Naive thymus-derived CD4-positive, alpha-beta T cell (primary cell): Measurements from ENCODE around the gene ABI3BP. TPM values are rescaled to one million over a fixed set of nuclear protein-coding genes. Genes with fewer than 3 reads are reported as not detected.
"Not testable (repeated sequence)": the region's sequence is repeated elsewhere in the genome, so short reads cannot be mapped to it uniquely, and the experiment has no call there.

ENCODE experiments used
- ATAC-seq: fragments of 150-1000 bp; cut with Tn5 transposase; 2 replicates; pipeline ENCODE4 v1.10.0; 2021; ENCODE audit warnings: mild to moderate bottlenecking, moderate library complexity
- CTCF ChIA-PET: fragments of 350-600 bp; sonication (Branson Sonifier 250); formaldehyde crosslinking; loops from one replicate; lab custom pipeline; 2021; ENCODE audit warnings: antibody characterized with exemption; lab: Charles Lee
- POLR2A ChIA-PET: fragments of 350-600 bp; sonication (Branson Sonifier 250); formaldehyde crosslinking; loops from one replicate; lab custom pipeline; 2021; ENCODE audit warnings: antibody characterized with exemption, inconsistent platforms; lab: Charles Lee
- DNase-seq, 9 donors: peaks; one replicate each; pipeline versions ENCODE4 v3.0.0 to v3.0.0-alpha.2; 2020 to 2022; ENCODE audit warnings: mixed read lengths in 1 of 9
- H3K27ac ChIP-seq: one replicate; pipeline ENCODE4 v1.7.0; 2013; ENCODE audit warnings: mild to moderate bottlenecking, low read depth, low read length, moderate library complexity
- H3K27me3 ChIP-seq, 2 donors: one replicate each; pipeline ENCODE4 v1.7.0; 2013; ENCODE audit warnings: low read length in 2 of 2, mild to moderate bottlenecking in 2 of 2, moderate library complexity in 2 of 2; ENCODE audit not compliant: control insufficient read depth in 2 of 2, insufficient read depth in 2 of 2
- H3K36me3 ChIP-seq, 3 experiments: 1 replicate in 2 of 3; 2 replicates in 1 of 3; pipeline ENCODE4 v1.7.0; 2013; ENCODE audit warnings: low read length in 3 of 3, mild to moderate bottlenecking in 3 of 3, moderate library complexity in 1 of 3; ENCODE audit not compliant: insufficient read depth in 3 of 3, control insufficient read depth in 2 of 3
- H3K4me1 ChIP-seq, 2 donors: one replicate each; pipeline ENCODE4 v1.7.0; 2013; ENCODE audit warnings: low read length in 2 of 2, mild to moderate bottlenecking in 2 of 2, moderate library complexity in 1 of 2; ENCODE audit not compliant: control insufficient read depth in 2 of 2, insufficient read depth in 2 of 2
- H3K4me3 ChIP-seq: 2 replicates; pipeline ENCODE4 v1.7.0; 2013; ENCODE audit warnings: mild to moderate bottlenecking, low read length
- H3K9me3 ChIP-seq, 3 experiments: 1 replicate in 2 of 3; 2 replicates in 1 of 3; pipeline ENCODE4 v1.7.0; 2013; ENCODE audit warnings: low read length in 3 of 3; ENCODE audit not compliant: control insufficient read depth in 2 of 3
- H3K27ac Mint-ChIP-seq, 9 donors: one replicate each; pipeline ENCODE4 v1.8.0; 2020 to 2022; ENCODE audit warnings: mixed read lengths in 9 of 9, mild to moderate bottlenecking in 8 of 9, moderate library complexity in 5 of 9, inconsistent platforms in 2 of 9
- H3K27me3 Mint-ChIP-seq, 5 donors: one replicate each; pipeline ENCODE4 v1.8.0; 2021 to 2022; ENCODE audit warnings: mixed read lengths in 5 of 5, mild to moderate bottlenecking in 1 of 5
- H3K36me3 Mint-ChIP-seq, 5 donors: one replicate each; pipeline ENCODE4 v1.8.0; 2020 to 2022; ENCODE audit warnings: mixed read lengths in 5 of 5, mild to moderate bottlenecking in 3 of 5, inconsistent platforms in 1 of 5
- H3K4me1 Mint-ChIP-seq, 7 donors: one replicate each; pipeline ENCODE4 v1.8.0; 2020 to 2022; ENCODE audit warnings: mixed read lengths in 7 of 7, mild to moderate bottlenecking in 3 of 7, inconsistent platforms in 1 of 7
- H3K4me3 Mint-ChIP-seq, 10 donors: one replicate each; pipeline ENCODE4 v1.8.0; 2020 to 2022; ENCODE audit warnings: mild to moderate bottlenecking in 10 of 10, mixed read lengths in 10 of 10, moderate library complexity in 6 of 10, inconsistent platforms in 2 of 10
- H3K9me3 Mint-ChIP-seq, 11 donors: one replicate each; pipeline ENCODE4 v1.8.0; 2020 to 2022; ENCODE audit warnings: mixed read lengths in 11 of 11, mild to moderate bottlenecking in 4 of 11, inconsistent platforms in 1 of 11, moderate library complexity in 1 of 11
- intact Hi-C, 2 donors: fragments of 100-400 bp; cut with micrococcal nuclease; formaldehyde crosslinking; loops; one replicate each; pipeline ENCODE4 v1.15.1; 2023
- polyA plus RNA-seq, 2 donors: library from polyadenylated mRNA; unstranded; fragments of 300-500 nt; fragmentation: Illumina TruSeq; gene quantifications; one replicate each; pipeline ENCODE4 v1.2.3, GENCODE V29; 2021
- total RNA-seq, 6 experiments: library from RNA in 5 of 6; stranded (reverse) in 5 of 6; gene quantifications; 1 replicate in 5 of 6; 2 replicates in 1 of 6; pipeline ENCODE4 v1.2.3 and lab custom pipeline; 2021 to 2026

Gene ABI3BP
- total and polyA plus RNA-seq, 7 experiments from 2014 or later = not detected

DNA sequence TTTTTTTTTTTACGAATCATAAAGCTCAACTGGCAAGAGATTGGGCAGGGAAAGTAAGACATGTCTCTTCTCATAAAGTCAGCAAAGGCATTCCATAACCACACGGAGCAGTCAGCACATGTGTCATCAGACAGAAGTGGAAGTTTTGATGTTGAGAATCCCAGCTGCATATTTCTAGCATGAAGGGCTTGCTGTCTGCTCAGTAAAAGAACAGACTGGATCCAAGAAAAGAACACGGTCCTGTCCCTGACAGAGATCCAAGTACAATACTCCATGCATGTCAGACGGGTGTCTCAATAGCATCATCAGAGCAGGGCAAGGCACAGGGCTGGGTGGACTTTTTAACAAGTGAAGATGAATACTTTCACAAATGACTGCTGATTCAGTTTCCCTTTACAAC, 38.2 kb downstream of the ABI3BP start:
- DNase-seq (no peak), ATAC-seq (no peak)
- Histone ChIP-seq H3K27me3 (no peaks in the 10 kb centered on the region), H3K9me3 (no peaks in the 10 kb centered on the region), H3K4me1 (no peaks in the 10 kb centered on the region), H3K36me3 (no peaks in the 10 kb centered on the region), H3K4me3 (no peak overlapping the region), H3K27ac (no peak overlapping the region)
- ChIA-PET CTCF (no interaction called here), POLR2A (no interaction called here)
- intact Hi-C loops = no loop called here
- Mint-ChIP-seq H3K9me3 (peaks cover 0 to 12% (median 3%) of the 10 kb centered on the region in 11 donors), H3K4me1 (no peaks in the 10 kb centered on the region), H3K36me3 (no peaks in the 10 kb centered on the region), H3K27me3 (peaks cover 0 to 22% (median 12%) of the 10 kb centered on the region in 5 donors), H3K4me3 (no peak overlapping the region), H3K27ac (no peak overlapping the region)

DNA sequence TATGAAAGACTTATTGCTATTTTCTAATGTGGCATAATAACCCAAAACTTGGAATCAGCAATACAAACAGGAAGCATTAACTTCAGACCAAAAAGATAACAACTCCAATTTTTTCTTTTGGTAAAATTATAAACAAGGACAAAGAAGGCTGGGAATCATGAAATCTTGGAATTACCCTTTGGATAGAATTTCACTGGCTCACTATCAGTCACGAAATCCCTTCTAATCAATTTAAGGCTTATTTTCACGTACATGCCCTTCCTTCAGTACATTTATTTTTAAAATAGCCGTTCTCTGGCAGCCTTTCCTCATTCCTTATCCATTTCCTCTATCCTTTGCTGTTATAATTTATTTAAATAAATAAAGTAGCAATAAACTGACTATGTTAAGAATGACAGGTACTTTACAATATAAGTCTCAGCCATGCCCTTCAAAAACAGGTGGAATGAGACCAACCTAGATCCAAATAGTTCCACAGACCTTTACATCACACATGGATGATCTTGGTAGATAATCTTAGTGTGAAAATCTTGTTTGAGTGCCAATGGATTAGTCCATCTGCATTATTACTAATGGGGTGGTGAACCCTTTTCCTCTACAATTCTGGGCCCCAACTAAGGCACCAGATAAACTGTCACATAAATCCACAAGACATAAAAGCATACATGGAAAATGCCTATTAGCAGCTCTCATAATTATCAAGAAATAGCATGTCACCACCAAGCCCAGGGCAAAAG, 38.9 kb downstream of the ABI3BP start:
- Mint-ChIP-seq H3K36me3 (no peaks in the 10 kb centered on the region), H3K27ac (no peak overlapping the region), H3K9me3 (peaks cover 0 to 6% (median 0%) of the 10 kb centered on the region in 11 donors), H3K4me3 (no peak overlapping the region), H3K27me3 (peaks cover 0 to 23% (median 12%) of the 10 kb centered on the region in 5 donors), H3K4me1 (no peaks in the 10 kb centered on the region)
- POLR2A ChIA-PET = no interaction called here
- Histone ChIP-seq H3K4me1 (no peaks in the 10 kb centered on the region), H3K27ac (no peak overlapping the region), H3K27me3 (no peaks in the 10 kb centered on the region), H3K36me3 (no peaks in the 10 kb centered on the region), H3K9me3 (no peaks in the 10 kb centered on the region), H3K4me3 (no peak overlapping the region)
- DNase-seq (no peak), ATAC-seq (no peak)
- CTCF ChIA-PET = no interaction called here
- intact Hi-C loops = no loop called here

DNA sequence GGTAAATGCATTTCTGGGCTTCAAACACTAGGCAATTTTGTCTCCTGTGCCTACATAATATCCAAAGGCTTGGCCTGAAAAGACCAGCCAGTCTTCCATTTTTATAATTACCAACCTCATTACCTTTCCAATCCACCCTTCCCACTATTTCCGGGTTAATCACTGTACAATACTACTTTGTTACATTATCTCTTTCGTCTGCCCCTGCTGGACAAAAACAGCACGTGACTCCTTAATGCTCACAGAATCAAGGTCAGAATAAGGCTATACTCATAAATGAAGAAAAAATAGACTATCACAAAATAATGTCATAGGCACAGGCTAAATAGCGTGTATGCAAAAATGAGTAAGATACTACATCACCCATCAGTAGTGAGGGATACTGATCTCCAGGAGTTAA, 40.1 kb downstream of the ABI3BP start:
- H3K4me1 Mint-ChIP-seq = no peaks in the 10 kb centered on the region
- Histone ChIP-seq H3K27me3 (no peaks in the 10 kb centered on the region), H3K27ac (no peak overlapping the region), H3K9me3 (no peaks in the 10 kb centered on the region), H3K36me3 (no peaks in the 10 kb centered on the region), H3K4me1 (no peaks in the 10 kb centered on the region), H3K4me3 (no peak overlapping the region)
- ATAC-seq = no peak
- intact Hi-C loops = no loop called here
- H3K4me3 Mint-ChIP-seq = no peak overlapping the region
- no peaks in the 10 kb centered on the region for H3K36me3 Mint-ChIP-seq
- H3K27ac Mint-ChIP-seq = no peak overlapping the region
- POLR2A ChIA-PET = no interaction called here
- peaks cover 0 to 23% (median 12%) of the 10 kb centered on the region in 5 donors for H3K27me3 Mint-ChIP-seq
- peaks cover 0 to 2% (median 0%) of the 10 kb centered on the region in 11 donors for H3K9me3 Mint-ChIP-seq
- CTCF ChIA-PET = no interaction called here
- no peak for DNase-seq

DNA sequence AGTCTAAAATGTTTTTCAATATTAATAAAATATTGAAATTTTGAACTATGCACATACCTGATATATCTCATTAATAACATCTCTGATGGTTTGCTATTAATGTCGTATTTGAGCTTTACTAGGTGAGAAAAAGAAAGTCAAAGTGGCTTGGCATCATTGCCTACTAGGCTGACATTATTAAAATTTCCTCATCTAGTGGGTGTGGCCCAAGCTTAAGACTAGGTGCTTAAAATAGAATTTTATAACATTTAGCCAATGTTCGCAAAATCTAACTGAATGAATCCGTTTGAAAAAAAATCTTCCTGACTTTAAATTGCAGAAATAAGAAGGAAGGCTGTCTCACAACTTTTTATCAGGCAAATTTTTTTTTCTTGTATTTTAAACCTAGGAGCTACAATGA, 46.1 kb downstream of the ABI3BP start:
- Histone ChIP-seq H3K4me1 (no peaks in the 10 kb centered on the region), H3K9me3 (no peaks in the 10 kb centered on the region), H3K27me3 (no peaks in the 10 kb centered on the region), H3K36me3 (no peaks in the 10 kb centered on the region), H3K4me3 (no peak overlapping the region), H3K27ac (no peak overlapping the region)
- Mint-ChIP-seq H3K4me3 (no peak overlapping the region), H3K36me3 (no peaks in the 10 kb centered on the region), H3K9me3 (no peaks in the 10 kb centered on the region), H3K27me3 (peaks cover 0 to 25% (median 12%) of the 10 kb centered on the region in 5 donors), H3K27ac (no peak overlapping the region), H3K4me1 (no peaks in the 10 kb centered on the region)
- intact Hi-C loops = no loop called here
- no peak for DNase-seq
- ATAC-seq = no peak
- CTCF ChIA-PET = no interaction called here
- POLR2A ChIA-PET = no interaction called here

DNA sequence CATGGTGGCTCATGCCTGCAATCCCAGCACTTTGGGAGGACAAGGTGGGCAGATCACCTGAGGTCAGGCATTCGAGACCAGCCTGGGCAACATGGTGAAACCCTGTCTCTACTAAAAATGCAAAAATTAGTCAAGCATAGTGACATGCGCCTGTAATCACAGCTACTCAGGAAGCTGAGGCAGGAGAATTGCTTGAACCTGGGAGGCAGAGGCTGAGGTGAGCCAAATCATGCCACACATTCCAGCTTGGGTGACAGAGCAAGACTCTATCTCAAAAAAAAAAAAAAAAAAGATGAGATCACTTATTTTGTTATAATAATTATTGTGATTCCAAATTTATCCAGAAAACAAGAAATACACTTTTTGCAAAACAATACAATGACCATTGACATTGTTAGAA, 47.1 kb downstream of the ABI3BP start:
- H3K4me1 Mint-ChIP-seq, H3K4me3 Mint-ChIP-seq, H3K27me3 ChIP-seq, ATAC-seq, POLR2A ChIA-PET, H3K4me3 ChIP-seq, H3K9me3 ChIP-seq, DNase-seq, H3K27ac Mint-ChIP-seq, H3K4me1 ChIP-seq, H3K36me3 ChIP-seq, intact Hi-C loops, H3K27ac ChIP-seq, H3K9me3 Mint-ChIP-seq, CTCF ChIA-PET, H3K36me3 Mint-ChIP-seq: not testable (repeated sequence)
- peaks cover 0 to 27% (median 12%) of the 10 kb centered on the region in 5 donors for H3K27me3 Mint-ChIP-seq

DNA sequence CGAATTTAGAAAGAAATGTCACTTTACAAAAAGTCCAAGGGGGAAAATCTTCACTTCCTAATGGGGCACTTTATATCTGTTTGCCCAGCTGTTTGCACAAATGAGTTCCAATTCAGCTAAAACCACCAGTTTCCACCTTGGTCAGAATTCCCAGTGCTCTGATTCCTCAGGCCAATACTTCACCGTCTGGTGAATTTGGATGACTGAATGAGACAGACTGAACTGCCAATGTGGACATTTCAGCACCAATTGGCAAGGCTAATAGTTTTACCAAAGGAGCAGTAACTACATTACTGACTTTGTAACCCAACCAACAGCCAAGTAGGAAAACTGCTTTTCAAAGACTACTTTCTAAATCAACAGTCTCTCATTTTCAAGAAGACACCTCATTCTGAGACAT, 51.8 kb downstream of the ABI3BP start:
- Mint-ChIP-seq H3K9me3 (peaks cover 0 to 4% (median 0%) of the 10 kb centered on the region in 11 donors), H3K27ac (no peak overlapping the region), H3K4me1 (no peaks in the 10 kb centered on the region), H3K36me3 (no peaks in the 10 kb centered on the region), H3K27me3 (peaks cover 0 to 21% (median 17%) of the 10 kb centered on the region in 5 donors), H3K4me3 (no peak overlapping the region)
- no peaks in the 10 kb centered on the region for H3K27me3 ChIP-seq
- intact Hi-C loops = no loop called here
- H3K27ac ChIP-seq = no peak overlapping the region
- ATAC-seq = no peak
- H3K4me1 ChIP-seq = no peaks in the 10 kb centered on the region
- no peaks in the 10 kb centered on the region for H3K36me3 ChIP-seq
- ChIA-PET CTCF (no interaction called here), POLR2A (no interaction called here)
- DNase-seq = no peak
- H3K9me3 ChIP-seq = no peaks in the 10 kb centered on the region
- H3K4me3 ChIP-seq = no peak overlapping the region

DNA sequence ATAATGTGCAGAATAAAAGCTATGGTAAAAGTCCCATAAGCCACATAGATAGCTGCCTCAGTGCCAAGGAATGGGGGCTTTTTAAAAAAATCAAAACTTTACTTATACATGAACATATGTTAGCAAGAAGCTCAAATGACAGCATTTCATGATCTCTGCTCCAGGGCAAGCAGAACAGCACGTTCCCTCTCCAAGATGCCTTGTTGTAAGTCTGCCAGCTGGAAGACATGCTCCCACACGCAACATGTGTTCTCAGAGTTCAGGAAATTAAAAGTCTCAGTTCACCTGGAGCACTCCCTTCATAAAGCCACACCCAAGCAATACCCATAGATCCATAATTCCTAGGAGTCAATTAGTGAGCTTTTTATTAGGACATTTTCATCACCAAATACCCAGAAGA, 52.2 kb downstream of the ABI3BP start:
- ATAC-seq (no peak), DNase-seq (no peak)
- Mint-ChIP-seq H3K9me3 (peaks cover 0 to 5% (median 0%) of the 10 kb centered on the region in 11 donors), H3K27ac (no peak overlapping the region), H3K4me3 (no peak overlapping the region), H3K4me1 (no peaks in the 10 kb centered on the region), H3K36me3 (no peaks in the 10 kb centered on the region), H3K27me3 (peaks cover 0 to 22% (median 17%) of the 10 kb centered on the region in 5 donors)
- POLR2A ChIA-PET = no interaction called here
- no peaks in the 10 kb centered on the region for H3K9me3 ChIP-seq
- intact Hi-C loops = no loop called here
- H3K27ac ChIP-seq = no peak overlapping the region
- no peaks in the 10 kb centered on the region for H3K4me1 ChIP-seq
- no peaks in the 10 kb centered on the region for H3K27me3 ChIP-seq
- H3K4me3 ChIP-seq = no peak overlapping the region
- CTCF ChIA-PET = no interaction called here
- no peaks in the 10 kb centered on the region for H3K36me3 ChIP-seq
